Stimulated activated CD8-positive, alpha-beta memory T cell treated with anti-CD3 and anti-CD28 coated beads, Interleukin-15, amount 100 ng/mL, for 48 hours (primary cell): ENCODE results near the gene BRD7.
A peak's percentile ranks its signal among the peaks of the same experiment; 100 is the strongest.

Experiments
- DNase-seq, 2 donors: peaks; one replicate each; pipeline ENCODE4 v3.0.0-alpha.2; 2020; ENCODE audit warnings: low read depth in 2 of 2

Gene BRD7

GRCh38 chr16:50289950-50290764, 78.6 kb downstream of the BRD7 start:
- DNase-seq: no peak

GRCh38 chr16:50288920-50289319, 79.9 kb downstream of the BRD7 start:
- DNase-seq: no peak

GRCh38 chr16:50288026-50288425, 80.8 kb downstream of the BRD7 start:
- DNase-seq: no peak

- no peak for DNase-seq
These were observed 82.1 kb downstream of the BRD7 start for GRCh38 chr16:50286681-50287080.

GRCh38 chr16:50285406-50286003, 83.3 kb downstream of the BRD7 start:
- DNase-seq: no peak

GRCh38 chr16:50284131-50284911, 84.5 kb downstream of the BRD7 start:
- DNase-seq: no peak

- no peak for DNase-seq
These were observed 85.7 kb downstream of the BRD7 start for GRCh38 chr16:50282955-50283631.

- peak in 1 of 2 donors; percentile 60 for DNase-seq
These were observed 86.7 kb downstream of the BRD7 start for GRCh38 chr16:50282010-50282538.

GRCh38 chr16:50281391-50282009, 87.3 kb downstream of the BRD7 start:
- DNase-seq: no peak

- DNase-seq: no peak
These were observed 87.9 kb downstream of the BRD7 start for GRCh38 chr16:50280932-50281331.

GRCh38 chr16:50279504-50279865, 89.3 kb downstream of the BRD7 start:
- no peak for DNase-seq

- no peak for DNase-seq
These were observed 90.5 kb downstream of the BRD7 start for GRCh38 chr16:50278251-50278650.

- no peak for DNase-seq
These were observed 91.8 kb downstream of the BRD7 start for GRCh38 chr16:50276801-50277555.

- no peak for DNase-seq
These were observed 92.5 kb downstream of the BRD7 start for GRCh38 chr16:50276326-50276640.

GRCh38 chr16:50275428-50276325, 93.1 kb downstream of the BRD7 start:
- no peak for DNase-seq

GRCh38 chr16:50275098-50275415, 93.7 kb downstream of the BRD7 start:
- no peak for DNase-seq

- DNase-seq: peak in 1 of 2 donors; percentile 32
These were observed 94.3 kb downstream of the BRD7 start for GRCh38 chr16:50274326-50275097.

GRCh38 chr16:50273888-50274325, 94.9 kb downstream of the BRD7 start:
- no peak for DNase-seq

GRCh38 chr16:50273382-50273690, 95.5 kb downstream of the BRD7 start:
- no peak for DNase-seq
